Fibroblast of lung (primary cell): ENCODE data around the gene HENMT1. TPM values are rescaled to one million over a fixed set of nuclear protein-coding genes. Genes with fewer than 3 reads are reported as not detected.

Experiments
- DNase-seq, 2 donors: peaks; one replicate each; pipeline versions ENCODE4 v3.0.0 to v3.0.0-alpha.2; 2010; ENCODE audit warnings: low read depth in 2 of 2
- H2AFZ ChIP-seq: 2 replicates; pipeline ENCODE4 v1.5.1; 2012; ENCODE audit warnings: low read length, control low read depth, inconsistent platforms
- H3K27ac ChIP-seq: 2 replicates; pipeline ENCODE4 v1.5.1; 2011; ENCODE audit warnings: low read length, control low read depth; ENCODE audit not compliant: insufficient read depth
- H3K27me3 ChIP-seq: 2 replicates; pipeline ENCODE4 v1.5.1; 2011; ENCODE audit warnings: mild to moderate bottlenecking, low read length; ENCODE audit not compliant: control insufficient read depth, insufficient read depth
- H3K36me3 ChIP-seq: 2 replicates; pipeline ENCODE4 v1.5.1; 2011; ENCODE audit warnings: low read length; ENCODE audit not compliant: control insufficient read depth, insufficient read depth
- H3K4me1 ChIP-seq: 2 replicates; pipeline ENCODE4 v1.5.1; 2011; ENCODE audit warnings: low read length; ENCODE audit not compliant: control insufficient read depth, insufficient read depth; ENCODE audit errors: extremely low read depth
- H3K4me2 ChIP-seq: 2 replicates; pipeline ENCODE4 v1.5.1; 2011; ENCODE audit warnings: low read length, control low read depth; ENCODE audit not compliant: insufficient read depth; ENCODE audit errors: extremely low read depth
- H3K4me3 ChIP-seq, 4 experiments: fragments of 200-600 bp in 1 of 4; sonication (generic) in 1 of 4; replicated peaks in 1 of 4; 2 replicates each; pipeline ENCODE4 v1.5.1; 2011 to 2016; ENCODE audit warnings: low read length in 4 of 4, low read depth in 3 of 4, mild to moderate bottlenecking in 3 of 4, control low read depth in 2 of 4, inconsistent platforms in 1 of 4, mixed read lengths in 1 of 4; ENCODE audit not compliant: insufficient read depth in 1 of 4; ENCODE audit errors: control extremely low read depth in 1 of 4
- H3K79me2 ChIP-seq: 2 replicates; pipeline ENCODE4 v1.5.1; 2012; ENCODE audit warnings: mild to moderate bottlenecking, low read length, inconsistent platforms; ENCODE audit not compliant: control insufficient read depth, insufficient read depth
- H3K9ac ChIP-seq: 2 replicates; pipeline ENCODE4 v1.5.1; 2011; ENCODE audit warnings: mild to moderate bottlenecking, low read length, control low read depth; ENCODE audit not compliant: insufficient read depth
- H3K9me3 ChIP-seq: 2 replicates; pipeline ENCODE4 v1.5.1; 2012; ENCODE audit warnings: low read depth, low read length; ENCODE audit not compliant: control insufficient read depth, insufficient read depth
- H4K20me1 ChIP-seq: 2 replicates; pipeline ENCODE4 v1.5.1; 2011; ENCODE audit warnings: low read length; ENCODE audit not compliant: control insufficient read depth, insufficient read depth; ENCODE audit errors: extremely low read depth
- EZH2 ChIP-seq: IDR thresholded peaks from 2 replicates; pipeline ENCODE4 v1.5.1; 2012; ENCODE audit warnings: low read length, control low read depth, mild to moderate bottlenecking; ENCODE audit errors: missing control alignments
- polyA plus RNA-seq, 2 donors: library from polyadenylated mRNA; depleted of rRNA in 1 of 2; stranded (reverse) in 1 of 2; unstranded in 1 of 2; fragments of >200 nt; gene quantifications; 2 replicates each; pipeline ENCODE4 v1.2.1, GENCODE V29; 2011 to 2012; ENCODE audit warnings: missing spikeins in 1 of 2
- total RNA-seq: library from RNA; depleted of rRNA; stranded (reverse); fragments of >200 nt; gene quantifications from 2 replicates; pipeline ENCODE4 v1.2.1, GENCODE V29; 2014
- TF ChIP-seq, protein P1 (sequence below), 2 donors: IDR thresholded peaks in 1 of 2; conservative IDR thresholded peaks in 1 of 2; 1 replicate in 1 of 2; 2 replicates in 1 of 2; pipeline ENCODE4 v1.5.1; 2011 to 2012; ENCODE audit warnings: low read length in 2 of 2, control low read depth in 1 of 2, inconsistent platforms in 1 of 2, low read depth in 1 of 2, mild to moderate bottlenecking in 1 of 2

Gene HENMT1
- total and polyA plus RNA-seq, 2 donors (not counting 1 experiment from before 2014, with no cell fraction given): 3.0 to 5.3 TPM

- Histone ChIP-seq H3K9me3 (no peaks in the 10 kb centered on the region), H3K4me2 (peak overlapping the region; percentile 73), H2AFZ (peak overlapping the region; percentile 31), H3K36me3 (peaks cover 7% of the 10 kb centered on the region), H4K20me1 (no peaks in the 10 kb centered on the region), H3K4me3 (peak overlapping the region; percentile 85 to 98 (median 93)), H3K9ac (peak overlapping the region; percentile 91), H3K4me1 (no peaks in the 10 kb centered on the region), H3K79me2 (peaks cover 58% of the 10 kb centered on the region), H3K27ac (peak overlapping the region; percentile 96), H3K27me3 (no peaks in the 10 kb centered on the region)
- TF ChIP-seq EZH2: no peak
- TF ChIP-seq, protein P1, sequence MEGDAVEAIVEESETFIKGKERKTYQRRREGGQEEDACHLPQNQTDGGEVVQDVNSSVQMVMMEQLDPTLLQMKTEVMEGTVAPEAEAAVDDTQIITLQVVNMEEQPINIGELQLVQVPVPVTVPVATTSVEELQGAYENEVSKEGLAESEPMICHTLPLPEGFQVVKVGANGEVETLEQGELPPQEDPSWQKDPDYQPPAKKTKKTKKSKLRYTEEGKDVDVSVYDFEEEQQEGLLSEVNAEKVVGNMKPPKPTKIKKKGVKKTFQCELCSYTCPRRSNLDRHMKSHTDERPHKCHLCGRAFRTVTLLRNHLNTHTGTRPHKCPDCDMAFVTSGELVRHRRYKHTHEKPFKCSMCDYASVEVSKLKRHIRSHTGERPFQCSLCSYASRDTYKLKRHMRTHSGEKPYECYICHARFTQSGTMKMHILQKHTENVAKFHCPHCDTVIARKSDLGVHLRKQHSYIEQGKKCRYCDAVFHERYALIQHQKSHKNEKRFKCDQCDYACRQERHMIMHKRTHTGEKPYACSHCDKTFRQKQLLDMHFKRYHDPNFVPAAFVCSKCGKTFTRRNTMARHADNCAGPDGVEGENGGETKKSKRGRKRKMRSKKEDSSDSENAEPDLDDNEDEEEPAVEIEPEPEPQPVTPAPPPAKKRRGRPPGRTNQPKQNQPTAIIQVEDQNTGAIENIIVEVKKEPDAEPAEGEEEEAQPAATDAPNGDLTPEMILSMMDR (conservative IDR thresholded peaks at IDR 0.05 in 1 of 2, IDR thresholded peaks at IDR 0.05 in 1 of 2; ENCODE audit: low read depth in 1 of 2, low read length in 2 of 2): peak; percentile 18 to 35
- peak; percentile 74 to 86 for DNase-seq
Measured at GRCh38 chr1:108692724-108693655, 32.1 kb upstream of the HENMT1 start.

DNA sequence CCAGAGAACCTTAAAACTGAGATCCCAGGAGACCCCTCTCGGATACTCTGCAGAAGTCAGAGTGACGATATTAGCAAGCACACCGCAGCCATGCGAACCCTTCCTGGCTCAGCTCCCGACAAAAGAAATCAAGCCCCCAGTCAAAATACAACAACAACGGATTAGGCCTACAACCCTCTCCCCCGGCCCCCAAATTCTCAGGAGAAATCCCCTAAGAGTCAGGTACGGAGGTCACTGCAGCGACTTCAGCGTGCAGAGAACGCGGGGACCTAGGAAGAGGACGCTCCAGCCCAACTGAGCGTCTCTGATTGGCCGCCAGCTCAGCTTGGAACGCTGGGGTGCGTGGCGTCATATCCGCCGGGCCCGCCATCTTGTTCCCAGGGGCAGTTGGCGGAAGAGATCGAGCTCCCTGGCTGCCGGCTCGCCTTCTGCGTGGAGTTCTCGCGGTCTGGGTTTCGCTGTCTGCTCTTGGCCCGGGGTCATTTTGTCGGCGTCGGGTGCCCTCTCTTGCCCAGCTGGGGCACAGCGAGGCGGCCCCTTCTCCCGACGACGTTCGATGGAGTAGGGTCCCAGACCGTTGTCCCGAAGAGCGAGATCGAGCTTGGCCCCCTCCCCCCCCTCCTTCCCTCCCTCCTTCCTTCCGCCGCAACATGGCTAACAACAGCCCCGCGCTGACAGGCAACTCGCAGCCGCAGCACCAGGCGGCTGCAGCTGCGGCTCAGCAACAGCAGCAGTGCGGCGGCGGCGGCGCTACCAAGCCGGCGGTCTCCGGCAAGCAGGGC lies 31.2 kb upstream of the HENMT1 start, which contains the start of gene PRPF38B:
Gene PRPF38B (plus strand): TSS at position 369 of the 782 bp plus-strand sequence. CDS start 282 bp downstream, at position 651.
- no peaks in the 10 kb centered on the region for H3K9me3 ChIP-seq
- H3K27ac ChIP-seq: peak within 1 kb of the TSS; percentile 96
- H3K27me3 ChIP-seq: no peaks in the 10 kb centered on the region
- H3K4me3 ChIP-seq: peak within 1 kb of the TSS; percentile 85 to 98 (median 93)
- peaks cover 57% of the 10 kb centered on the region for H3K79me2 ChIP-seq
- H3K4me2 ChIP-seq: peak within 1 kb of the TSS; percentile 99
- H3K9ac ChIP-seq: peak within 1 kb of the TSS; percentile 91
- H3K36me3 ChIP-seq: peaks cover 6% of the 10 kb centered on the region
- H3K4me1 ChIP-seq: no peaks in the 10 kb centered on the region
- TF ChIP-seq EZH2: no peak
- TF ChIP-seq, protein P1 (conservative IDR thresholded peaks at IDR 0.05 in 1 of 2, IDR thresholded peaks at IDR 0.05 in 1 of 2; ENCODE audit: low read depth in 1 of 2, low read length in 2 of 2): no peak
- no peaks in the 10 kb centered on the region for H4K20me1 ChIP-seq
- H2AFZ ChIP-seq: peak within 1 kb of the TSS; percentile 82
- DNase-seq: peak; percentile 90
